Fibroblast of skin of left biceps (primary cell): ENCODE data around the gene SLC26A9.
"Not testable (repeated sequence)": the region's sequence is repeated elsewhere in the genome, so short reads cannot be mapped to it uniquely, and the experiment has no call there.

Source experiments
- DNase-seq, 2 experiments: peaks; one replicate each; pipeline ENCODE4 v3.0.0-alpha.2; 2013; ENCODE audit warnings: low read depth in 2 of 2

SLC26A9 gene

DNA sequence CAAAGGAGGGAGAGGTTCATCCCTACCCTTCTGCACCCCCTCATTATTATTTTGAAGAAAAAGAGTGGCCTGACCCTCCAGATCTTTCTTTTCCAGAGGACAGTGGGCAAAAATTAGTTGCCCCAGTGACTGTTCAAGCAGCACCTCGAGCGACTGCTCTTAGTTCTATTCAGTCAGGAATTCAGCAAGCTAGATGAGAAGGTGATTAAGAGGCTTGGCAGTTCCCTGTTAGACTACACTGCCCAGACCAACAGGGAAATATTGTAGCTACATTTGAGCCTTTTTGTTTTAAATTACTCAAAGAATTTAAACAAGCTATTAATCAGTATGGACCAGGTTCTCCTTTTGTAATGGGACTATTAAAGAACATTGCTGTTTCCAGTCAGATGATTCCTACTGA, 51.8 kb downstream of the SLC26A9 start:
- not testable (repeated sequence) for DNase-seq

DNA sequence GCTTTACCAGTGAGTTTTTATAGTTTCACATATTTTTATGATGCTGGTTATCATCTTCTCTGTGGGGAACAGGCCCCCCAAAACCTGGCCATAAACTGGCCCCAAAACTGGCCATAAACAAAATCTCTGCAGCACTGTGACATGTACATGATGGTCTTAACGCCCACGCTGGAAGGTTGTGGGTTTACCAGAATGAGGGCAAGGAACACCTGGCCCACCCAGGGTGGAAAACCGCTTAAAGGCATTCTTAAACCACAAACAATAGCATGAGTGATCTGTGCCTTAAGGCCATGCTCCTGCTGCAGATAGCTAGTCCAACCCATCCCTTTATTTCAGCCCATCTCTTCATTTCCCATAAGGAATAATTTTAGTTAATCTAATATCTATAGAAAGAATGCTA, 52.6 kb downstream of the SLC26A9 start:
- DNase-seq = not testable (repeated sequence)

DNA sequence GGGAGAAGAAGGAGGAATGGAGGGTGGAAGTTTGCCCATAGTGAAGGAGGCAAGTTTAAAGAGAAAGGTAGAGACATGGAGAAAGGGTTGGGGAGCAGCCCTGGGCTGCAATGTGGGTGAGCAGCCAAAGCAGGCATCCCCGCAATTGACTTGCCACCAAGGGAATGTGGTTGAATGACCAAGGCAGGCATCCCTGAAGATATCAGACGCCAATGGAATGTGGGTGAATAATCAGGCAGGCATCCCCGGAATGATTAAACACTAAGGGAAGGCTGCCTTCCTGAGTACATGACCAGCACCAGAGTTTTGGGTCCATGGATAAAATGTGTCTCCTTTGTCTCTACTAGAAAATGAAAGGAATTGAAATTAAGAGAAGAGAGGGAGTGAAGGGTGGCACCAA, 53.5 kb downstream of the SLC26A9 start:
- peak; percentile 66 to 70 for DNase-seq

DNA sequence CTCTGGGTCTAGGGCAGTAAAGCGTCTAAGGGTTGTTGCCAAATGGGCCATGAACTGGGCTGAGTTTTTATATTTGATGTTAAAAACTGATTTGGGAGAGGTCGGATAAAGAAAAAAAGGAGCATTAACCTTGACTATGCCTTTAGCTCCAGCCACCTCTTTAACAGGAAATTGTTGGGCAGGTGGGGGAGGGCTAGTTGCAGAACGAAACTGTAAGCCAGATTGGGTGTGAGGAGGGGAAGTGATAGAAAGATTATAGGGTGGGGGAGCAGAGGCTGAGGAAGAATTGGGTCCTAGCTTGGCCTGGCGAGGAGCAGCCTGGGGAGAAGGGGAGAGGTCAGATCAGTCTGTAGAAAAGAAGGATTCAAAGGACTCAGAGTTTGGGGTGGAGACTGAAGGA, 54.2 kb downstream of the SLC26A9 start:
- DNase-seq = not testable (repeated sequence)

DNA sequence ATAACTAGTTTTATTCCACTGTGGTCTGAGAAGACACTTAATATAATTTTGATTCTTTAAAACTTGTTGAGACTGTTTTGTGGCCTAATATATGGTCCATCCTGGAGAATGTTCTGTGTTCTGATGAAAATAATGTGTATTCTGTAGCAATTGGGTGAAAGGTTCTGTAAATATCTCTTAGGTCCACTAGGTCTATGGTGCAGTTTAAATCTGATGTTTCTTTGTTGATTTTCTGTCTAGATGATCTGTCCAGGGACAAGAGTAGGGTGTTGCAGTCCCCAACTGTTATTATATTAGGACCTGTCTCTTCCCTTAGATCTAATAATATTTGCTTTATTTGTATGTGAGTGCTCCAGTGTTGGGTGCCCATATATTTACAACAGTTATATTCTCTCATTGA, 59.5 kb downstream of the SLC26A9 start:
- no peak for DNase-seq

DNA sequence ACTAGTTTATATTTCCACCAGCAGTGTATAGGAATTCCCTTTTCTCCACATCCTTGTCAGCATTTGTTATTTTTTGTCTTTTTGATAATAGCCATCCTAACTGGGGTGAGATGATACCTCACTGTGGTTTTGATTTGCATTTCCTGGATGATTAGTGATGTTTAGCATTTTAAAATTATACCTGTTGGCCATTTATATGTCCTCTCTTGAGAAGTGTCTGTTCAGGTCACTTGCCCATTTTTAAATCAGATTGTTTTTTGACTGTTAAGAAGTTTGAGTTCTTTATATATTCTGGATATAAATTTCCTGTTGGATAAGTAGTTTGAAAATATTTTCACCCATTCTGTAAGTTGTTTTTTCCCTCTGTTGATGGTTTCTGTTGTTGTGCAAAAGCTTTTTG, 62.3 kb downstream of the SLC26A9 start:
- DNase-seq = no peak

DNA sequence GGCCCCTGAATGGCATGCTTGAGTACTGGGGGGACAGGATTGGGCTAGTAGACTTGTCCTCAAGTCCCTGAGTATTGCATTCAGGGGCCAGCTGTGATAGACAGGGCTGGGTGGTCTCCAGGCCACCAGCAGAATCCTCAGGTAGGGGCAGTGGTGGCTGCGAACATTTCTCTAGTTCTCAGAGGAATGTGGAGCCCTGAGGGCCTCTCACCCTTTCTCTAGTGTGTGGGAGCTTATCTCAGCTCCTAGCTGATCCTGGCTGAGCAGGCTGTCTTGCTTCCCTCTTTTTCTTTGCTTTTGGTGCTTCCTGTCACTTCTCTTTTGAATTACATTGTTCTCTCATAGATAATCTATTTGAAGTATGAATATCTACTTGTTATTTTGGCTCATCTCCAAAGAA, 63.3 kb downstream of the SLC26A9 start:
- no peak for DNase-seq

DNA sequence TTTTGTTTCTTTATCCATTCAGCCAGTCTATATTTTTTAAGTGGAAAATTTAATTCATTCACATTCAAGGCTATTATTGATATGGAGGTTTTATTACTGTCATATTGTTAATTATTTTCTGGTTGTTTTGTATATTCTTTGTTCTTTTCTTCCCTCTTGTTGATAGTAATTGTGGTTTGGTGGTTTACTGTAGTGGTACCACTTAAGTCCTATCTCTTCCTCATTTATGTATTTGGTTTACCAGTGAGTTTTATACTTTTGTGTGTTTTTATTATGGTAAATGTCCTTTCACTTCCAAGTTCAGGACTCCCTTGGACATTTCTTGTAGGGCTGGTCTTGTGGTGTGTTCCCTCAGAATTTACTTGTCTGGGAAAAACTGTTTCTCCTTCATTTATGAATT, 65.2 kb downstream of the SLC26A9 start:
- DNase-seq = no peak

DNA sequence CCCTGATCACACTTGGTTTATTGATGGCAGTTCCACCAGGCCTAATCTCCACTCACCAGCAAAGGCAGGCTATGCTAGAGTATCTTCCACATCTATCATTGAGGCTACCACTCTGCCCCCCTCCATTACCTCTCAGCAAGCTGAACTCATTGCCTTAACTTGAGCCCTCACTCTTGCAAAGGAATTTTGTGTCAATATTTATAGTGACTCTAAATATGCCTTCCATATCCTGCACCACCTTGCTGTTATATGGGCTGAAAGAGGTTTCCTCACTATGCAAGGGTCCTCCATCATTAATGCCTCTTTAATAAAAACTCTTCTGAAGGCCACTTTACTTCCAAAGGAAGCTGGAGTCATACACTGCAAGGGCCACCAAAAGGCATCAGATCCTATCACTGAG, 70.1 kb downstream of the SLC26A9 start:
- not testable (repeated sequence) for DNase-seq

DNA sequence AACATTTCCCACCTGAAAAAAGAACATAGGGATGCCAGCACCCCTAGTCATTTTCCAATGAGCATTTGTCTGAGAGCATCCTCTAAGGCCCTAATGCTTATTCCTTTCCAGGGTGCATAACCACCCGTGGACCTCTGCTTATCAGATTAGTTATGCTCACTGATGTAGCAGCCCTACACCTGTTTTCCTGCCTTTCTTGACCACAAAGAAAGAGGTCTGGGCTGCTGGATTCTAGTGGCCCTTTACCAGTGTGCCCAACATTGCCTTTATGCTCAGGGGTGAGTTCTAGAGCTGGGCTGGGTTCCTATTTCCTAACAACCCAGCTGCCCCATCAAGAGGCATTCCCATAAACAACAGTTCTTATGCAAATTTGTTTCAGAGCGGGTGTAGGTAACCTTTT, 73.0 kb downstream of the SLC26A9 start:
- no peak for DNase-seq
